HCT116 (cell line): ENCODE measurements around the gene ADM5. TPM values are rescaled to one million over a fixed set of nuclear protein-coding genes. Genes with fewer than 3 reads are reported as not detected.

Experiments
- ATAC-seq: fragments of 200-7000 bp; cut with Tn5 transposase; 2 replicates; pipeline ENCODE4 v1.9.1; 2020; ENCODE audit warnings: mild to moderate bottlenecking, moderate library complexity
- BruUV-seq: library from RNA; stranded (reverse); fragments of 400-500 nt; replicated peaks from 2 replicates; lab custom pipeline; 2021; lab: Mats Ljungman, UMichigan
- CTCF ChIA-PET: fragments of 300-600 bp; sonication (Branson Sonifier 250); formaldehyde crosslinking; loops from one replicate; lab custom pipeline; 2021; ENCODE audit warnings: antibody characterized with exemption; lab: Charles Lee
- POLR2A ChIA-PET: fragments of 300-600, 350-600 bp; sonication (Branson Sonifier 250); formaldehyde crosslinking; loops from one replicate; lab custom pipeline; 2021; ENCODE audit warnings: antibody characterized with exemption; lab: Charles Lee
- RAD21 ChIA-PET, 2 experiments: fragments of 300-600 bp; sonication (Branson Sonifier 250); formaldehyde crosslinking; loops; one replicate each; lab custom pipeline; 2023; ENCODE audit warnings: low total read pairs in 2 of 2; ENCODE audit not compliant: uncharacterized antibody in 2 of 2, unreplicated experiment in 2 of 2, low non-redundant PET in 1 of 2; lab: Charles Lee
- DNase-seq: peaks from one replicate; pipeline ENCODE4 v3.0.0-alpha.2; 2010; ENCODE audit warnings: low read depth, low spot score
- H2AFZ ChIP-seq: fragments of 200-600 bp; shearing (Covaris generic), sonication (generic); 2 replicates; pipeline ENCODE4 v1.6.1; 2017; ENCODE audit warnings: low read depth, mixed run types, mixed read lengths, antibody characterized with exemption, low read length; ENCODE audit not compliant: poor library complexity, severe bottlenecking
- H3K27ac ChIP-seq: 2 replicates; pipeline ENCODE4 v1.5.1; 2012; ENCODE audit warnings: low read depth, low read length
- H3K27me3 ChIP-seq: fragments of 200-600 bp; sonication (generic); 2 replicates; pipeline ENCODE4 v1.6.1; 2016; ENCODE audit warnings: mixed run types, low read length, mixed read lengths; ENCODE audit not compliant: insufficient read depth
- H3K36me3 ChIP-seq, 2 experiments: fragments of 200-500 bp in 1 of 2; fragments of 200-600 bp in 1 of 2; sonication (Bioruptor generic) in 1 of 2; sonication (generic) in 1 of 2; 2 replicates each; pipeline versions ENCODE4 v1.5.1 to v1.6.1; 2014 to 2016; ENCODE audit warnings: low read length in 2 of 2, inconsistent platforms in 1 of 2, mixed read lengths in 1 of 2, mixed run types in 1 of 2; ENCODE audit not compliant: insufficient read depth in 2 of 2, control insufficient read depth in 1 of 2
- H3K4me1 ChIP-seq, 2 experiments: fragments of 200-600 bp in 1 of 2; sonication (generic) in 1 of 2; 2 replicates each; pipeline versions ENCODE4 v1.5.1 to v1.6.1; 2012 to 2017; ENCODE audit warnings: low read length in 2 of 2, inconsistent platforms in 1 of 2, mild to moderate bottlenecking in 1 of 2, mixed read lengths in 1 of 2, mixed run types in 1 of 2, moderate library complexity in 1 of 2; ENCODE audit not compliant: insufficient read depth in 2 of 2, control insufficient read depth in 1 of 2
- H3K4me2 ChIP-seq: fragments of 200-600 bp; sonication (generic); 2 replicates; pipeline ENCODE4 v1.6.1; 2017; ENCODE audit warnings: mixed run types, low read length, mixed read lengths
- H3K4me3 ChIP-seq, 2 experiments: fragments of 200-600 bp in 1 of 2; sonication (generic) in 1 of 2; replicated peaks in 1 of 2; 2 replicates each; pipeline ENCODE4 v1.5.1; 2011 to 2016; ENCODE audit warnings: low read length in 2 of 2, control low read depth in 1 of 2, low read depth in 1 of 2, mild to moderate bottlenecking in 1 of 2, mixed read lengths in 1 of 2, mixed run types in 1 of 2
- H3K79me2 ChIP-seq: fragments of 200-600 bp; sonication (generic); 2 replicates; pipeline ENCODE4 v1.6.1; 2017; ENCODE audit warnings: mild to moderate bottlenecking, mixed run types, low read length, moderate library complexity, mixed read lengths; ENCODE audit not compliant: insufficient read depth
- H3K9ac ChIP-seq: fragments of 200-600 bp; sonication (generic); 2 replicates; pipeline ENCODE4 v1.6.1; 2016; ENCODE audit warnings: low read length, mixed read lengths
- H3K9me2 ChIP-seq: fragments of 200-600 bp; sonication (generic), shearing (Covaris generic); 2 replicates; pipeline ENCODE4 v1.6.1; 2017; ENCODE audit warnings: mixed run types, mild to moderate bottlenecking, moderate library complexity; ENCODE audit not compliant: insufficient read depth
- H3K9me3 ChIP-seq, 2 experiments: fragments of 200-500 bp in 1 of 2; fragments of 200-600 bp in 1 of 2; sonication (Bioruptor generic) in 1 of 2; sonication (generic) in 1 of 2; 2 replicates each; pipeline ENCODE4 v1.6.1; 2014 to 2017; ENCODE audit warnings: low read length in 2 of 2, mixed read lengths in 2 of 2, inconsistent platforms in 1 of 2, low read depth in 1 of 2, mild to moderate bottlenecking in 1 of 2, mixed run types in 1 of 2, moderate library complexity in 1 of 2; ENCODE audit not compliant: control insufficient read depth in 1 of 2, insufficient read depth in 1 of 2
- H4K20me1 ChIP-seq: fragments of 200-600 bp; sonication (generic), shearing (Covaris generic); 2 replicates; pipeline ENCODE4 v1.6.1; 2017; ENCODE audit warnings: mixed run types, mild to moderate bottlenecking, moderate library complexity; ENCODE audit not compliant: insufficient read depth
- CEBPB ChIP-seq: IDR thresholded peaks from 2 replicates; pipeline ENCODE4 v1.6.1; 2012; ENCODE audit warnings: low read depth
- CTCF ChIP-seq, 3 experiments: fragments of 200-600 bp in 1 of 3; sonication (generic) in 1 of 3; IDR thresholded peaks in 2 of 3; conservative IDR thresholded peaks in 1 of 3; 2 replicates each; pipeline ENCODE4 v1.5.1; 2012 to 2017; ENCODE audit warnings: low read depth in 2 of 3, low read length in 2 of 3, antibody characterized with exemption in 1 of 3, borderline replicate concordance in 1 of 3, control low read depth in 1 of 3, mild to moderate bottlenecking in 1 of 3, mixed read lengths in 1 of 3, mixed run types in 1 of 3, moderate library complexity in 1 of 3; ENCODE audit not compliant: insufficient read depth in 1 of 3
- EGR1 ChIP-seq: IDR thresholded peaks from 2 replicates; pipeline ENCODE4 v1.6.1; 2012; ENCODE audit warnings: low read depth
- REST ChIP-seq: IDR thresholded peaks from 2 replicates; pipeline ENCODE4 v1.6.1; 2012; ENCODE audit warnings: low read depth
- SIN3A ChIP-seq: IDR thresholded peaks from 2 replicates; pipeline ENCODE4 v1.6.1; 2012; ENCODE audit warnings: low read depth
- SP1 ChIP-seq: IDR thresholded peaks from 2 replicates; pipeline ENCODE4 v1.6.1; 2012; ENCODE audit warnings: low read depth
- intact Hi-C: fragments of 100-400 bp; cut with micrococcal nuclease; formaldehyde crosslinking; loops from 2 replicates; pipeline ENCODE4 v1.10.0; 2022
- total RNA-seq: library from RNA; stranded (reverse); gene quantifications from one replicate; pipeline ENCODE4 v1.2.1, GENCODE V29; 2021; ENCODE audit not compliant: unreplicated experiment

Gene ADM5
- total RNA-seq, 1 experiment from 2014 or later, result 12.1 TPM

- TF ChIP-seq CTCF (IDR thresholded peaks at IDR 0.05 in 2 of 3, conservative IDR thresholded peaks at IDR 0.05 in 1 of 3; ENCODE audit: borderline replicate concordance in 1 of 3, insufficient read depth in 1 of 3, low read depth in 2 of 3, low read length in 2 of 3), result no peak
- no peak for TF ChIP-seq CEBPB
Observed at GRCh38 chr19:49696115-49696514, 6.7 kb downstream of the ADM5 start (continued).

GRCh38 chr19:49696865-49697264, 7.5 kb downstream of the ADM5 start:
- intact Hi-C loops, result no loop called here
- no TSS peak for BruUV-seq
- Histone ChIP-seq H3K4me2 (no peak overlapping the region), H3K79me2 (no peaks in the 10 kb centered on the region), H3K9me3 (no peaks in the 10 kb centered on the region), H3K36me3 (no peaks in the 10 kb centered on the region), H3K4me3 (no peak overlapping the region), H3K27me3 (no peaks in the 10 kb centered on the region), H2AFZ (no peak overlapping the region), H3K4me1 (peaks cover 4 to 14% of the 10 kb centered on the region in 2 experiments; a peak in 3 of 4 replicates), H3K27ac (no peak overlapping the region), H3K9ac (no peak overlapping the region), H4K20me1 (no peaks in the 10 kb centered on the region), H3K9me2 (no peaks in the 10 kb centered on the region)
- no peak for TF ChIP-seq EGR1
- no peak for TF ChIP-seq SIN3A
- no peak for TF ChIP-seq REST
- no peak for TF ChIP-seq SP1
- ATAC-seq (no peak), DNase-seq (no peak)
- CTCF ChIA-PET, result no interaction called here
- RAD21 ChIA-PET, result no interaction called here
- POLR2A ChIA-PET, result no interaction called here
